ENCODE data around the gene TUFM. TPM values are rescaled to one million over a fixed set of nuclear protein-coding genes. Genes with fewer than 3 reads are reported as not detected.

TUFM gene
- total and polyA plus RNA-seq, 2 of the 8 experiments (the other 6 are each of a cell fraction or from before 2014, with no cell fraction given): 216 to 249 TPM

DNA sequence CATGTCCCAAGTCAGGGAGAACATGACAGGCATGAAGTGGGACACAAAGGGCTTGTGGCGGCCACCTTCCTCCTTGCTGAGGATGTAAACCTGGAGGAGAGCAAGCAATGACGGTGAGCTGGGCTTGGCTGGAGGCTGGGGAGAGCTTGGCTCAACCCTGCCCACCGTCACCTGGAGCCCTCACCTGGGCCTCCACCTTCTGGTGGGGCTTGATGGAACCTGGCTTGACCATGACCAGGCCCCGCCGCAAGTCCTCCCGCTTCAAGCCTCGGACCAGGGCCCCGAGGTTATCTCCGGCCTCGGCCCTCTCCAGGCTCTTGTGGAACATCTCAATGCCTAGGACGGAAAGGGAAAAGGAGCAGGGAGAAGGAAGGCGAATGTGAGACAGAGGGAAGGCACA lies 2.4 kb downstream of the TUFM start (continued):
- TF ChIP-seq, protein P1, sequence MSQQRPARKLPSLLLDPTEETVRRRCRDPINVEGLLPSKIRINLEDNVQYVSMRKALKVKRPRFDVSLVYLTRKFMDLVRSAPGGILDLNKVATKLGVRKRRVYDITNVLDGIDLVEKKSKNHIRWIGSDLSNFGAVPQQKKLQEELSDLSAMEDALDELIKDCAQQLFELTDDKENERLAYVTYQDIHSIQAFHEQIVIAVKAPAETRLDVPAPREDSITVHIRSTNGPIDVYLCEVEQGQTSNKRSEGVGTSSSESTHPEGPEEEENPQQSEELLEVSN (IDR thresholded peaks at IDR 0.05): no peak
- no peak for TF ChIP-seq TBP (IDR thresholded peaks at IDR 0.05; ENCODE audit: low read depth, low read length)
- TF ChIP-seq, protein P2, sequence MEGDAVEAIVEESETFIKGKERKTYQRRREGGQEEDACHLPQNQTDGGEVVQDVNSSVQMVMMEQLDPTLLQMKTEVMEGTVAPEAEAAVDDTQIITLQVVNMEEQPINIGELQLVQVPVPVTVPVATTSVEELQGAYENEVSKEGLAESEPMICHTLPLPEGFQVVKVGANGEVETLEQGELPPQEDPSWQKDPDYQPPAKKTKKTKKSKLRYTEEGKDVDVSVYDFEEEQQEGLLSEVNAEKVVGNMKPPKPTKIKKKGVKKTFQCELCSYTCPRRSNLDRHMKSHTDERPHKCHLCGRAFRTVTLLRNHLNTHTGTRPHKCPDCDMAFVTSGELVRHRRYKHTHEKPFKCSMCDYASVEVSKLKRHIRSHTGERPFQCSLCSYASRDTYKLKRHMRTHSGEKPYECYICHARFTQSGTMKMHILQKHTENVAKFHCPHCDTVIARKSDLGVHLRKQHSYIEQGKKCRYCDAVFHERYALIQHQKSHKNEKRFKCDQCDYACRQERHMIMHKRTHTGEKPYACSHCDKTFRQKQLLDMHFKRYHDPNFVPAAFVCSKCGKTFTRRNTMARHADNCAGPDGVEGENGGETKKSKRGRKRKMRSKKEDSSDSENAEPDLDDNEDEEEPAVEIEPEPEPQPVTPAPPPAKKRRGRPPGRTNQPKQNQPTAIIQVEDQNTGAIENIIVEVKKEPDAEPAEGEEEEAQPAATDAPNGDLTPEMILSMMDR (IDR thresholded peaks at IDR 0.05; ENCODE audit: control extremely low read depth in 1 of 3, insufficient read depth in 1 of 3, low read depth in 1 of 3, low read length in 3 of 3): no peak
- no peak for TF ChIP-seq POU5F1 (IDR thresholded peaks at IDR 0.05; ENCODE audit: low read depth, low read length)
- TF ChIP-seq TAF1 (IDR thresholded peaks at IDR 0.05; ENCODE audit: low read depth, low read length): no peak
- TF ChIP-seq SAP30 (IDR thresholded peaks at IDR 0.05; ENCODE audit: insufficient read depth, insufficient replicate concordance, low read length): no peak

Measured in H1 (cell line).